NCI-H1694 treated with DMSO at 0.1 percent for 48 hours (cell line): Measurements from ENCODE around the gene KRT6A.

Source experiments
- DNase-seq: peaks from one replicate; lab custom pipeline; 2025; lab: John Stamatoyannopoulos, UW

KRT6A gene

GRCh38 chr12:52524898-52525591, 32.0 kb upstream of the KRT6A start:
- DNase-seq: no peak

DNA sequence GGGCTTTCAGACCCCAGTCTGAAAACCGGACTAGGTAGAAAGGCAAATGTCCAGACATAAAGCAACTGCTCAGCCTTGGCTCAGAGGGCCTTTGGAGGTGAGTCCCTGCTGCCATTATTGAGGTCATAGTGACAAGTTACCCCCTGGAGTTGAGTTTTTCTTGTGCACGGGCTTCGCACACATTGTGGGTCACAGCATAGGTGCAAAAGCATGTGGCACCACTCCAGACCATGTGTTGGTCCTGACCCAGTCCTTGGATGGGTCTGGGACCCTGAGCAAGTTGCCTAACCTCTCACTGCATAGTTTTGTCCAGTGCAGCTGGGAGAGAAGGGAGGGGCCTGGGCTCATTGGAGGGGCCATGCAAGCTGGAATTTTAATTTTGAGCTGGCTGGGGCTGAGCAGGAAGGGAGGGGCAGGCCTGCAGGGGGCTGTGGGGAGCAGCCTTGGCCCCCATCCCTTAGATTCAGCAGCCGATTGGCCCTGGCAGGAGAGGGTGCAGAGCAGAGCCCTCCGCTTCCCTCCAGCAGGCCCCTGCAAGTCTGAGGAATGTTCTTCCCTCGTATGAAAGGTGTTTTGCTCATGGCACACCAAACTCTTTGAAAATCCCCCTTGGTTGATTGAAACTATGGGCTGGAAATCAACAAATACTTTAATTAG, 31.3 kb upstream of the KRT6A start:
- DNase-seq: no peak

DNA sequence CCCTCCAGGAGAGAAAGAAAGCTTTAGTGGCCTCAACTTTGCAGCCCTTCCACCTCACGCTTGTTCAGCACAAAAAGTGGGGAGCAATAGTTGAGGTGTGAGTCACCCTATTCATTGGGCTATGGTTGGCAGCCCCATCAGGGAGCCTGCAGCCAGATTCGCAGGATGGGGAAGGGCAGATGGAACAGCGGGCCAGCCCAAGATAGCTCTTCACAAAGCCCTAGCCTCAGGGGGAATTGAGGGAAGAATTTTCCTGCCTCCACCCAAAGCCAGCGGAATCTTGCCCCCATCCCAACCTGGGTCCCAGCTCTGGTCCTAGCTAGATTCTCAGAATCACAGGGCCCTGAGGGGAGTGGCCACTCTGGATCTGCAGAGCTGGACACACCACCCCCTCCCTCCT, 30.8 kb upstream of the KRT6A start:
- DNase-seq: no peak

DNA sequence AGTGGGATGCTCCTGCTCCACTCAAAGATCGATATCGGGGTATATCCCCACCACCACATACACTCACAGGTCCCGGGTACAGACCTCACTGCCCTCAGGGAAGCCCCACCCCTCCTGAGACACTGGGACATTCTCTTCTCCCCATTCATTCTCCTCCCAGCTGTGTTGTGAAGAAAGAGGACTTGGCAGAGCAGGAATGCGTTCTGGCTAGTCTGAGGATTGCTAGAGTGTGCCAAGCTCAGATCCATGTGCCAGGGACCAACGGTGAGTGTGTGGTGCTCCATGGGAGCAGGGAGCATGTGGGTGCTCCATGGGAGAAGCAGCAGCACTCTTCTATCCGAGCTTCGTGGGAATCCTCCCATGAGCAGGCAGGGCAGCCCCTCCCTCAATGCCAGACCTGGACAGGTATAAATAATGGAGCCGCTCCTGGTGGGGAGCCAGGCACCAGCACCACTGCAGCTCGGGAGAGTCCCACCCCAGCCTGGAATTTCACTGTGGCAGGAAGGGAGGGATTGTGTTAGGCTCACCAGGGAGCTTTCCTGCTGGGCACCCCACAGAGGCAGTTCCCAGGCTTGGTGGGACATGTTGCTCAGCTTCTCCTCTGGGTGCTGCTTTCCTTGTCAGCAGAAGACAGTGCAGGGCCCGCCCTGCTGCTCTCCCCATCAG, 29.4 kb upstream of the KRT6A start:
- no peak for DNase-seq

DNA sequence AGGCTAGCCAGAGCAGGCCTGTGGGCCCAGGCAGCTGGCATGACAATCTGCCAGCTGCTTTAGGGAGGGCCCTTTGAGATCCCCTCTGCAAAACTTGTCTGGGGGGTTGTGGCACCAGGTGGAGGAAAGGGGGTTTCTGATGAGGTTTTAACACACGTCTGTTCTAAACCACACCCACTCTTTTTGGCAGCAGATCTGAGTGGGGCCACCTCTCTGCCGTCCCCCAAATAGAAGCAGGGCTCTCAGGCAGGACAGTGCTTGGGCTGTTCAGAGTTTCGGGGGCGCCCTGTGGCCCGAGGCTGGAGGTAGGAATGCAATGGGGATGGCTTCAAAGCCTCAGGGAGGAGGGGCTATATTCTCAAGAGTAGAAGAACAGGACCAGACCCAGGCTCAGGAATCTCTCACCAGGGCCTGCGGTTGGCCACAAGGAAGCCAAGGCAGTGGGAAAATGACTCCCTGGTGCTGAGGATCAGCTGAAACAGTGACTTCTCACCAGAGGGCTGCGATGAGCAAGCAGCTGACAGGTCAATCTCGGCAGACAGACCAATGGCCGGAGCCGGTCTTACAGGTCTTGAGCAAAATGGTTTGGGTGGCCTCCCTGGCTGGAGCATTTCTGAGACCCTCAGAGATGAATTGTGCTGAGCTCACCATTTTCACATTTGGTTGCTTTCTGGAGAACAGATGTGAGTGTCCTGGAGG, 28.7 kb upstream of the KRT6A start:
- DNase-seq: no peak

GRCh38 chr12:52521175-52521567, 28.1 kb upstream of the KRT6A start:
- DNase-seq: no peak

DNA sequence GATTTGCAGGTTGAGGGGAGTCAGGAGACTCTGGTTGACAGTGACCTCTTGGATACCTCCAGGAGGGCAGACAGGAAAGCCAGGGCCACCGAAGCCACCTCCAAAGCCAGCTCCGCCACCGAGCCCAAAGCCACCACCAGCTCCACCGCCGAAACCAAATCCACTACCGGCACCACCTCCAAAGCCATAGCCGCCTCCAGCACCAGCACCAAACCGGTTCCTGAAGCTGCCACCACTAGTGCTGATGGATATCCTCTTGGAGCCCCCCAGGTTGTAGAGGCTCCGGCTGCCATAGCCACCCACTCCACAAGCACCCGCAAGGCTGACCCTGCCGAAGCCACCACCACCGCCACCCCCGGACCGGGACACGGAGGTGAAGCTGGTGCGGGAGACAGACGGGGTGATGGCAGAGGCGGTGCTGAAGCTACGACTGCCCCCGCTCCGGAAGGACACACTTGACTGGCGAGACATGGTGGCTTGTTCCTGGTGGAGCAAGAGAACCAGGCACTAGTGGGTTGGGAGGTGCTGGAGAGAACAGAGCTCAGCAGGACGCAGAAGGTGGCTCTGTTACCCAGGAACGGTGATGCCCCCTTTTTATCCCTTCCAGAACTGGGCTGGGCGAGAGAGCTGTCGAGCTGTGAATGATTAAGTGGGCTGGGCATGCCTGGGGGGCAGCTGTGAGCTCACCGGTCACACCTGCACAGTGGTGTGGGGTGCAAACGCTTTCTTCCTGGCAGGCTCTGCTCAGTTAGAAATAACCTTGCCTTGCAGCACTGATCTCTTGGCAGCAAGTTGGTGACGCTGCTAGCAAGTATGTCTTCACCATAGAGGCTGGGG, 27.0 kb upstream of the KRT6A start, which contains the start of gene KRT5:
KRT5 (minus strand) TSS at position 569 of the 837 bp plus-strand sequence; CDS start at position 471, 98 bp downstream.
- DNase-seq: no peak

GRCh38 chr12:52519387-52519703, 26.3 kb upstream of the KRT6A start:
- DNase-seq: no peak

DNA sequence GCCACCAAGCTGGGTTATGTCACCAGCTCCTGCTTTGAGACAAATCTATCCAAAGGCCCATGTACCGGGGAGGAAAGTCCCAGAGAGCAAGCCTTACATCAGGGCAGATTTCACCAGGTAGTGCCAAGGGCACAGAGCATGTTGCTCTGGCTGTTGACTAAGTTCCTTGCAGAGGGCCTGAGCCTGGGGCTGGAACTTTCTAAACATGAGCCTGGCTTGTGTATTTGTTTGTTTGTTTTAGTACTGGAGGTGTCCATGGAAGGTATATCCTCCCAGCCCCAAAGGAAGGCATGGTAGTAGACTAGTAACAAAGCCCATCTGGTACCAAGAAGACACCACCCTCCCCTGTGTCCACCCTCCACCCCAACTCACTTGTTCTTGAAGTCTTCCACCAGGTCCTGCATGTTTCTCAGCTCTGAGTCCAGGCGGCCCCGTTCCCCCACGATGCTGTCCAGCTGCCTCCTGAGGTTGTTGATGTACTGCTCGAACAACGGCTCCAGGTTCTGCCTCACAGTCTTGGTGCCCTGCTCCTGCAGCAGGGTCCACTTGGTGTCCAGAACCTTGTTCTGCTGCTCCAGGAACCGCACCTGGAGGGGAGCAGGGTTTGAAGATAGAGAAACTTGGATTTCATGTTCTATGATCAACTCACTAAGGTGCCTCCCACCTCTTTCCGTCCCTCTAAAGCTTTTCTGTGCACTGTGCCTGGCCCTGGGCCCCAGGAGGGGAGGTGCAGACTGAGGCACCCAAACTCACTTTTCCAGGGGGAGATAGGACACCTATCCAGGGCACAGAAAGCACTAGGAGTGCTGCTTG, 25.7 kb upstream of the KRT6A start:
- no peak for DNase-seq

- DNase-seq: no peak
Measured at GRCh38 chr12:52517888-52518287, 24.8 kb upstream of the KRT6A start.

DNA sequence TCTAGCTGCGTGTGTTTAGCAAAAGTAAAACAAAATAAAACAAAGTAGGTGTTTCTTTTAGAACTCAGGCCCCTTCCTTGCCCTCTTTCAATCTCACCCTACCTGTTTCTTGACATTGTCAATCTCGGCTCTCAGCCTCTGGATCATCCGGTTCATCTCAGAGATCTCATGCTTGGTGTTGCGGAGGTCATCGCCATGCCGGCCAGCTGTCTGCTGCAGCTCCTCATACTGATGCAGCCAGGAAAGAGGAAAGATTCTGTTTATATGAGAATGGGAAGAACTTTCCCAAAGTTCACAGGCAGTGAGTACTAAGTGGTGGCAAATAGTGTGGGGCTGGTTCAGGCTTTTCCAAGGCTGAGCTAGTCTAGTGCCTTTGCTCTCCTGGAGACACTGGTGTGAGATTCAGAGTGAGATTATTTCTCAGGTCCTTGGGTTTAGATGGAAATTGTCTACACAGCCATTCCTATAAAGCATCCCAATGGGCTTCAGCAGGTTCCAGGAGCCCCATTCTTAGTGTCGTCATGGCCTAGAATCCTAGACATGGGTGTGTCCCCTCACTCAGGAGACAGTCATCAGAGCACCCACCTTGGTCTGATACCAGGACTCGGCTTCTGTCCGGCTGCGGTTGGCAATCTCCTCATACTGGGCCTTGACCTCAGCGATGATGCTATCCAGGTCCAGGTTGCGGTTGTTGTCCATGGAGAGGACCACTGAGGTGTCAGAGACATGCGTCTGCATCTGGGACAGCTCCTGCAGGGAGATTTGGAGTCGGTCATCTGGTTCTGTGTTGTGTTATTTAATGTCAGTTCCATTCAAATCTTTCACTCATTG, 24.2 kb upstream of the KRT6A start:
- no peak for DNase-seq

DNA sequence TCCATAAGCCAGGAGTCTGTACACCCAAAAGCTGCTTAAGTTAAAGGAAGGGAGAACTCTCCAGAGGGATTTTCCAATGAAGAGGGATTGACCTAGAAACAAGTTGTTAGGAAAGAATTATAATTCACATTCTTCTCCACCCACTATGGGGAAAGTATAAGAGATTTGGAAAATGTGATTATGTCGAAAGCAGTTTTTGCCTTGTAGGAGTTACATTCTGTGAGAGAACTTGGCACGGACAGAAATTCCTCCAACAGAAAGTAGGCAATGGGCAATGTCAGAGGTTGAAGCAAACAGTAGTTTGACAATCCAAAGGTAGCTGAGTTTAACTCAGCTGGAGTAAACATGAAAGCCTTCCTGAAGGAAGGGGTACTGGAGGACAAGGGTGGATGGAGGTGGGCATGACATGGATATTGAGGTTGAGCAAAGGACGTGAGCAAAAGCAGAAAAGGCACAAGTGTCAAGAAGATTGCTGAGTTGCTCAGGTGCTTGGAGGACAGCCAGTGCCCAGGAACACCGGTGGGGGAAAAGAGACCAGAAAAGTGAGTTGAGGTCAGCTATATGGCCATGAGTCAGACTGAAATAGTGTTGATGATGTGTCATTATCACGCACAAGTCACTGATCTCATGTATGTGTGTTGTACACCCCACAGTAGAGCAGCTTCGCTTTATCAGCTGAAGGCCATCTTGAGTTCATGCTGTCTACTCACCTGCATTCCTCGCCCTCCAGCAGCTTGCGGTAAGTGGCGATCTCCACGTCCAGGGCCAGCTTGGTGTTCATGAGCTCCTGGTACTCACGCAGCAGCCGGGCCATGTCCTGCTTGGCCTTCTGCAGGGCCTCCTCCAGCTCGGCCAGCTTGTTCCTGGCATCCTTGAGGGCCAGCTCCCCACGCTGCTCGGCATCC, 23.1 kb upstream of the KRT6A start:
- no peak for DNase-seq

GRCh38 chr12:52515319-52515646, 22.2 kb upstream of the KRT6A start:
- DNase-seq: no peak

GRCh38 chr12:52514471-52515318, 21.6 kb upstream of the KRT6A start:
- DNase-seq: no peak

- no peak for DNase-seq
Measured at GRCh38 chr12:52513736-52514135, 20.7 kb upstream of the KRT6A start.

DNA sequence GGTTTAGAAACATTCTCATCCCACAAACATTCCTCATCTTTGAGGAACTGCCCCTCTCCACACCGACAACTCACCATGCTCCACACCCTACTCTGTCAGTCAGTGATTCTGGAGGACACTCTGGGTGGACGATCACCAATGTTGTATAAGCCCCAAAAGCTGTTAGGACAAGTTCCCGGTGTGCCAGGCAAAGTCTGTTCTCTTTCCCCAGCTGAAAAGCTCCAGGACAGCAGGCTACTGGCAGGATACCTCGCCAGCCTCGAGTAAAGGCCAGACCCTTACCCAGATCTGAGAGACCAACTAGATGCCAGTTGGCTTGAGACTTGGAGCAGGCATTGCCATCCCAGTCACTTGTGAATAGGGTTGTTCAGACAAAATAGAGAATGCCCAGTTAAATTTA, 15.2 kb upstream of the KRT6A start:
- DNase-seq: no peak

GRCh38 chr12:52506858-52507715, 14.0 kb upstream of the KRT6A start:
- DNase-seq: peak; percentile 38
